LNCaP clone FGC (cell line): ENCODE results near the gene CFAP45.
A peak's percentile ranks its signal among the peaks of the same experiment; 100 is the strongest.

Source experiments
- DNase-seq: peaks from one replicate; pipeline ENCODE4 v3.0.0-alpha.2; 2011; ENCODE audit warnings: low read depth
- H3K4me3 ChIP-seq: 2 replicates; pipeline ENCODE4 v1.5.1; 2011; ENCODE audit warnings: mild to moderate bottlenecking, low read depth, low read length, control low read depth
- CTCF ChIP-seq: IDR thresholded peaks from 2 replicates; pipeline ENCODE4 v1.5.1; 2012; ENCODE audit warnings: mild to moderate bottlenecking; ENCODE audit not compliant: control insufficient read depth, insufficient read depth; ENCODE audit errors: extremely low read depth

The CFAP45 gene

GRCh38 chr1:159900086-159900680 is at the start of gene CFAP45:
CFAP45 (minus strand) TSS chr1:159900165; CDS start chr1:159900098, 67 bp downstream.
- H3K4me3 ChIP-seq, result peak within 1 kb of the TSS; percentile 38
- peak; percentile 94 for DNase-seq
- no peak for TF ChIP-seq CTCF

DNA sequence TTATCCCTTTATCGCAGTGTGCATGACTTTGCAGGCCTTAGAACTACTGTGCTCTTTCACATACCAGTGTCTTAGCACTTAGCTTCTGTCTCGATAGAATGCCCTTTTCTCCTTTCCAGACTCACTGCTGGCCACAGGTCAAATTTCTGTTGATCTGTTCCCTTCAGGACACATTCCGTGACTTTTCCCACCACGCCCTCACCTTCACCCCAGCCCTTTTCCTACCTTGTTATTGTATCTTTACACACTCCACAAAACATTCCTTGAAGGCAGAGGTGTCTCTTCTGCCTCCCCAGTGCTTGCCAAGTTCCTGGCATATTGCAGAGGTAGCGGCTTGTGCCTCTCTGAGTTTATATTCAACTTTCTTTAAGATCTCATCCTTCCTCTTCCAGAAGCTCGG is 49.2 kb upstream of the CFAP45 start:
- no peak overlapping the region for H3K4me3 ChIP-seq
- no peak for TF ChIP-seq CTCF
- no peak for DNase-seq

DNA sequence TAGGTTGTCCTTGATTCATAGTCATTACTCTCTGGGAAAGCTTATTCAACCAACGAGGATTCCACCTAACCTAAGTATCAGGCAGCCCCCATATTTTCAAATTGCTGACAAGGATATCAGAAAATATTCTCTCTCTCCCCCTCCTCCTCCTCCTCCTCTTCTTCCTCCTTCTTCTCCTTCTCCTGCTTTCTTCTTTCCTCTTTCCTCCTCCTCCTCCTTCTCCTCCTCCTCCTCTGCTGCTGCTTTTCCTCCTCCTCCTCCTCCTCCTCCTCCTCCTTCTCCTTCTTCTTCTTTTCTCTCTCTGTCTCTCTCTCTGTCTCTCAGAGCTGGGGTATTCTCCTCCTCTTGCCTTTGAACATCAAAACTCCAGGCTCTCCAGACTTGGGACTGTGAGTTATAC is 48.0 kb upstream of the CFAP45 start:
- no peak for TF ChIP-seq CTCF

DNA sequence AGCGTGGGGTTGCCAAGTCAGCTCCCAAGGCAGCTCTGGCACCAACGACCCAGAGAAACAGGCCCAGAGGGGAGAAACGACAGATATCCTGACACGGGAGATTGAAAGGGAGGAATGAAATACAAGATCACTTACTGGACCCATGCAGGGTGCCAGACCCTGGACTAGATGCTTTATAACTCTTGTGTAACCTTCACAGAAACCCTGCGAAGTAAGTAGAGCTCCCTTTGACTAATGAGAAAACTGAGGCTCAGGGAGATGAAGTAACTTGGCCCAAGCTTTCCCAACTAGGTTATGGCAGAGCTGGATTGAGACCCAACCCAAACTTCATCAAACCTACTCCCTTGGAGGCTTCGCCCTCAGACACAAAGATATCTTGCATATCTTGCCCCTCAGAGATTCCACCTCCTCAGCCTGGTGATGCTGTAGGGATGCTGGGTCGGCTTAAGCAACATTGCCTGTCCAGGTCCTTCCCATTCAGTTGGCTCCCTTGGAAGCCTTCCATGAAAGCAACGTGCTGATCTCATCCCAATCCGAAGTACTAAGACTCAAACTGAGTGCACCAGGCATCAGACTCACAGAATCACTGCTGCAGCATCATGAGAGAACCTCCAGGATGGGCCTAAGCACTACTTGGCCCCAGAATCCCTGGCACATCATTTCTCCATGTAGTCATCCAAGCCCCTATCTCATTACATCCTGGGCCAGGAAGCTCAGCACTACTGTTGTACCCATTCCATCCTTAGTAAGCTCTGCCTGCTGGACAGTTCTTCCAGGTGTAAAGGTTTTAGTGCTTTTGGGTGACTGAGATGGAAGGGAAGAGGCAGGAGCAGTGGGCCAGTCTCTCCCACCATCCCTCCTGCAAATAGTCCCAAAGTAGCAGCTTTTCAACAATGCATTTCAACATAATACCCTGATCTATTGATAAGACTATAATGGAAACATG is 46.5 kb upstream of the CFAP45 start:
- no peak for TF ChIP-seq CTCF
- peak overlapping the region; percentile 50 for H3K4me3 ChIP-seq
- no peak for DNase-seq

More for the DNA sequence above, 48.0 kb upstream of the CFAP45 start:
- DNase-seq, result no peak
- no peak overlapping the region for H3K4me3 ChIP-seq

- peak; percentile 96 for DNase-seq
- H3K4me3 ChIP-seq, result peak within 1 kb of the TSS; percentile 50
- TF ChIP-seq CTCF, result peak; percentile 69
Measured at GRCh38 chr1:159945483-159946241, 45.7 kb upstream of the CFAP45 start, which contains the start of gene IGSF9. IGSF9 (minus strand) TSS chr1:159945613; CDS start chr1:159943454, 2,159 bp downstream.

- DNase-seq, result no peak
- H3K4me3 ChIP-seq, result peak overlapping the region; percentile 50
- TF ChIP-seq CTCF, result no peak
Measured at GRCh38 chr1:159944623-159945455, 44.9 kb upstream of the CFAP45 start.
